Erythroblast (primary cell): ENCODE results near the gene SGK2.

Source experiments
- DNase-seq, 2 experiments: peaks; one replicate each; lab custom pipeline; 2025; lab: John Stamatoyannopoulos, UW
- GATA1 ChIP-seq: IDR thresholded peaks from 2 replicates; pipeline ENCODE4 v1.6.1; 2011; ENCODE audit warnings: low read depth, mild to moderate bottlenecking, control low read depth, low read length, moderate library complexity
- POLR2A ChIP-seq: IDR thresholded peaks from 2 replicates; pipeline ENCODE4 v1.6.1; 2011; ENCODE audit warnings: mild to moderate bottlenecking, low read length

The SGK2 gene

GRCh38 chr20:43558412-43559146 is at the start of gene SGK2:
Gene SGK2 (plus strand): TSS chr20:43559027. CDS start chr20:43566496, 7,469 bp downstream.
- TF ChIP-seq POLR2A: no peak
- no peak for TF ChIP-seq GATA1
- DNase-seq: no peak

- no peak for DNase-seq
- no peak for TF ChIP-seq GATA1
- no peak for TF ChIP-seq POLR2A
These were observed 46.9 kb upstream of the SGK2 start for GRCh38 chr20:43511879-43512278.

GRCh38 chr20:43513372-43513930 is 45.4 kb upstream of the SGK2 start:
- DNase-seq: no peak
- TF ChIP-seq GATA1 (no peak), POLR2A (no peak)

- TF ChIP-seq GATA1 (no peak), POLR2A (peak; percentile 57)
These were observed 44.7 kb upstream of the SGK2 start for GRCh38 chr20:43513931-43514647.

GRCh38 chr20:43514648-43514999 is 44.2 kb upstream of the SGK2 start:
- DNase-seq: no peak
- no peak for TF ChIP-seq GATA1
- no peak for TF ChIP-seq POLR2A

More at GRCh38 chr20:43513931-43514647, 44.7 kb upstream of the SGK2 start:
- peak; percentile 97 to 98 for DNase-seq

- TF ChIP-seq POLR2A (no peak), GATA1 (no peak)
- DNase-seq: peak; percentile 27 to 46
These were observed 43.2 kb upstream of the SGK2 start for GRCh38 chr20:43515628-43516027.

- peak in 1 of 2 experiments; percentile 50 for DNase-seq
- no peak for TF ChIP-seq GATA1
- no peak for TF ChIP-seq POLR2A
These were observed 42.5 kb upstream of the SGK2 start for GRCh38 chr20:43516251-43516824.

- no peak for DNase-seq
- TF ChIP-seq GATA1 (no peak), POLR2A (no peak)
These were observed 38.7 kb upstream of the SGK2 start for GRCh38 chr20:43520074-43520630.

GRCh38 chr20:43525021-43525420 is 33.8 kb upstream of the SGK2 start:
- TF ChIP-seq POLR2A: no peak
- DNase-seq: no peak

- TF ChIP-seq POLR2A: no peak
- no peak for TF ChIP-seq GATA1
- DNase-seq: no peak
These were observed 30.5 kb upstream of the SGK2 start for GRCh38 chr20:43528258-43528875.

- no peak for DNase-seq
- no peak for TF ChIP-seq POLR2A
- TF ChIP-seq GATA1: no peak
These were observed 29.8 kb upstream of the SGK2 start for GRCh38 chr20:43529051-43529450.

GRCh38 chr20:43529457-43530153 is 29.2 kb upstream of the SGK2 start:
- TF ChIP-seq GATA1 (no peak), POLR2A (no peak)
- no peak for DNase-seq
